Spleen (tissue), 7 donors: ENCODE results near the gene LAMB1.

Experiments used
- POLR2A ChIP-seq, 3 donors: fragments of 450-650 bp; IDR thresholded peaks; one replicate each; pipeline ENCODE4 v1.5.1; 2017; ENCODE audit warnings: antibody characterized with exemption in 3 of 3, mild to moderate bottlenecking in 1 of 3
- POLR2AphosphoS5 ChIP-seq, 3 donors: sonication (generic); formaldehyde crosslinking; IDR thresholded peaks; one replicate each; pipeline ENCODE4 v1.5.1; 2017; ENCODE audit warnings: antibody characterized with exemption in 3 of 3
- TF ChIP-seq, protein P1 (sequence below), 11 experiments: fragments of 200-600 bp in 7 of 11; fragments of 450-650 bp in 4 of 11; sonication (generic) in 4 of 11; IDR thresholded peaks in 8 of 11; conservative IDR thresholded peaks in 3 of 11; 1 replicate in 7 of 11; 2 replicates in 4 of 11; pipeline versions ENCODE4 v1.4.0 to v1.8.0; 2016 to 2021; ENCODE audit warnings: antibody characterized with exemption in 11 of 11, inconsistent platforms in 4 of 11, mild to moderate bottlenecking in 1 of 11
- donor health status: DM: no; HTN: no; CAD: no; lungs with moderate emphysema.
- donor health status: DM: no; HTN: no; CAD: no.
- donor health status: DM: no; HTN: no; CAD: no.

DNA sequence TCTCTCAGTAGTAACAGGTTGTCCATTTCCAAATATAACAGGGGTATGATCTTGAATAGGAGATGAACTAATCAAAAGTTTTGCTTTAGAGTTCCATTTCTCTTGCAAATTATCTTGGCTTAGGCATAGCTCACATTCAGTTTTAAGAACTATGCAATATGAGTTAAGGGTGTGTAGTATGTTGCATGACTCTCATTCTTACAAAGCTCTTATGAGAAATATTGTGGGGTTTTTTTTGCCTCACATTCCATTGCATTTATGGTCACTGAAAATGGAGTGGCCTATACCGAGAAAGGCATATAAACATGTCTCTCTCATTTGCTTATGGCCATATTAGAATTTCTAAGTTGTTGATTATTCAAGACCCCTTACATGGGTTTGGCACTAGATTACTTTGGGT, 48.5 kb upstream of the LAMB1 start:
- no peak for TF ChIP-seq POLR2A (IDR thresholded peaks at IDR 0.05)
- TF ChIP-seq, protein P1, sequence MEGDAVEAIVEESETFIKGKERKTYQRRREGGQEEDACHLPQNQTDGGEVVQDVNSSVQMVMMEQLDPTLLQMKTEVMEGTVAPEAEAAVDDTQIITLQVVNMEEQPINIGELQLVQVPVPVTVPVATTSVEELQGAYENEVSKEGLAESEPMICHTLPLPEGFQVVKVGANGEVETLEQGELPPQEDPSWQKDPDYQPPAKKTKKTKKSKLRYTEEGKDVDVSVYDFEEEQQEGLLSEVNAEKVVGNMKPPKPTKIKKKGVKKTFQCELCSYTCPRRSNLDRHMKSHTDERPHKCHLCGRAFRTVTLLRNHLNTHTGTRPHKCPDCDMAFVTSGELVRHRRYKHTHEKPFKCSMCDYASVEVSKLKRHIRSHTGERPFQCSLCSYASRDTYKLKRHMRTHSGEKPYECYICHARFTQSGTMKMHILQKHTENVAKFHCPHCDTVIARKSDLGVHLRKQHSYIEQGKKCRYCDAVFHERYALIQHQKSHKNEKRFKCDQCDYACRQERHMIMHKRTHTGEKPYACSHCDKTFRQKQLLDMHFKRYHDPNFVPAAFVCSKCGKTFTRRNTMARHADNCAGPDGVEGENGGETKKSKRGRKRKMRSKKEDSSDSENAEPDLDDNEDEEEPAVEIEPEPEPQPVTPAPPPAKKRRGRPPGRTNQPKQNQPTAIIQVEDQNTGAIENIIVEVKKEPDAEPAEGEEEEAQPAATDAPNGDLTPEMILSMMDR (IDR thresholded peaks at IDR 0.05 in 8 of 11, conservative IDR thresholded peaks at IDR 0.05 in 3 of 11), result no peak
- no peak for TF ChIP-seq POLR2AphosphoS5 (IDR thresholded peaks at IDR 0.05)
